Fibroblast of gingiva (primary cell): Measurements from ENCODE around the gene ACTRT2.

Experiments
- DNase-seq: peaks from one replicate; pipeline ENCODE4 v3.0.0-alpha.2; 2011; ENCODE audit warnings: low read depth

Gene ACTRT2

DNA sequence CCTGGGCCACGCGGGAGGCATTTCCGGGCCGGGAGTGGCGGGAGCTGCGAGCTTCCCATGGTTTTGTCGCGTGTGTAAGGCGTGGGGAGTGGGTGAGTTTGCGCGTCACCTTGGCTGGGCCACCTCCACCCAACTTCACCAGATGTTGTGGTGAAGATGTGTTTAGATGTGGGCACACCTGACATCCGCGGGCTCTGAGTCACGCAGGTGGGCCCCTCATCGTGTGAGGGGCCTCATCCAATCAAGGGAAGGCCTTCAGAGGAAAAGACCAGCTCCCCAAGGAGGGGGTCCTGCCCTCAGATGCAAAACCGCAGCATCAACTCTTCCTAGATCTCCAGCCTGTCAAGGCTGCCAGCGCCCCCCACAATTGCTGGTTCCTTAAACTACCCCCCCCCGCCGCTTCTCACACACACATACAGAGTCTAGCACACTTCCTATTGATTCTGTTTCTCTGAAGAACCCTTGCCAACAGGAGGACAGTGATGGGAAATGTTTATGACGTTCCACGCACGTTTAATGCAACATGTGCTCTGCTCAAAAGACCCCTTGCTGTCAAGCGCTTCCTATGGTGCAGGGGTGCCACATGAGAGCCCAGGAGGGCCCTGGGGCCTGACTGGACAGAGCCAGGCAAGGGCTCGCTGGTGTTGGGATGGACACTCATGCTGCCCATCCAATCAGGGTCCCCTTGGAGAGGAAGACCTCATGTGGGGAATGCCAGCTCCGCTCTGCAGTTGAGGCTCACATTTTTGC is 11.9 kb downstream of the ACTRT2 start:
- no peak for DNase-seq

DNA sequence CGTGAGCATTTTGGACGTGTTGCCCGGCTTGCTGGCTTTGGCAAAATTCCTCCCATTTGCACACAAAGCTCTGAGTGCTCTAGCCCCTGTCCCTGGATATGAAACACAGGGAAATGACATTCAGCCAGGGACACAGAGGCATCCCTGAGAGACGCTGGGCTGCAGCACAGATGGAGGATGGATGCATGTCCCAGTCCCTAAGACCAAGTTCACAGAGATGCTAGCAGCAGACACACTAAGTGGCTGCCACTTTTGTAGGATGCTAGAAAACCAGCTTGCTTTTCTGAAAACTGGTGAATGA is 12.5 kb downstream of the ACTRT2 start:
- DNase-seq: no peak

DNA sequence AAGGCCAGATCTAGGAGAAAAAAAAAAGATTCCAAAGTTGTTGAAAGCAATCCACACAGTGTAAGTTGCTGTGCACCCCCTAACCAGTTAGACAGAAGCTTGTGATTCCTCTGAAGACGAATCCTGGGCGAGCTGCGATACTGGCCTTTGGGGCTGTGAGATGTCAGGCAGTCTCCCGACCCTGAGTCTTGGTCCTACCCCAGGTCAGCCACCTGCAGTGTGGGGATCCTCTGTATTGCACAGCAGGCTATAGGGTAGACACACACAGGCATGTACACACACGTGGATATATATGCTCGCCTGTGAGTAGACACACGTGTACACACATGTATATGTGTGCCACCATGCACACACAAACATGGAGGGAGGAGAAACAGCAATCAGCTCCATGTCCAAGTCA is 12.9 kb downstream of the ACTRT2 start:
- no peak for DNase-seq

DNA sequence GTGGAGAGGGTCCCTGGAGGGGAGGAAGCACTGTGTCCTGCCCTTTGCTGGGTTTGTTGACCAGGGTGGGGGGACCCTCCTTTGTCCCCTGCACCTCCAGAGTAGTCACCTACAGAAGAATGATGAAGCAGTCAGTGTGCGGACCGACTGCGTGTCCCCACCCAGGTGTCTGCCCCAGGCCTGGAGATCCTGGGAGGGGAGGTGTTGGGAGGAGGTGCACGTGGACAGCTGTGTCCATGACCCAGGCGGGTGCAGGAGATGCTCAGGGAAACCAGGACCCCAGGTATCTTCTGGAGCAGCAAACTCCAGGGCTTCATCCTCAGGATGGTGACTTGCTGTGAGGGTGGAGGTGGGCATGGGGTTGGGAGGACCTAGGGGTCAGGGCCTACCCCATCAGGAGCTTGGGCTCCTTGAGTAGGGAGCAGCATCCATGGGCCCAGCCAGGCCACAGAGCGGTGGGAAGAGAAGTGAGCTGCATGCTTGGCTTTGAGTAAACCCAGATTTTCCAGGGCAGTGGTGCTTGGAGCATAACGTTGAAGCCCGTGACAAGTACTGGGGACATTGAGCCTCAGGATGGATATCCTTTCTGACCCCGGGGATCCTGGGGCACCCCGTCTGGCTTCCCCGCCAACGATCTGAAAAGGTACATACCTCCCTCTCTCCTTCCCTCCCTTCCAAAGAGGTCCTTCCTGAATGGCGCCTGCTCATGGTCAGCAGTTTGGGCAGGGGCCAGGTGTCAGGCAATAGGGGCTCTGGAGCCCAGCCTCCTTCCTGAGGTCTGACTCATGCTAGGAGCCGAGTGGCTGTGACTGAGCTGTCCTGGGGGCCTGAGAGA is 13.7 kb downstream of the ACTRT2 start:
- DNase-seq: no peak

DNA sequence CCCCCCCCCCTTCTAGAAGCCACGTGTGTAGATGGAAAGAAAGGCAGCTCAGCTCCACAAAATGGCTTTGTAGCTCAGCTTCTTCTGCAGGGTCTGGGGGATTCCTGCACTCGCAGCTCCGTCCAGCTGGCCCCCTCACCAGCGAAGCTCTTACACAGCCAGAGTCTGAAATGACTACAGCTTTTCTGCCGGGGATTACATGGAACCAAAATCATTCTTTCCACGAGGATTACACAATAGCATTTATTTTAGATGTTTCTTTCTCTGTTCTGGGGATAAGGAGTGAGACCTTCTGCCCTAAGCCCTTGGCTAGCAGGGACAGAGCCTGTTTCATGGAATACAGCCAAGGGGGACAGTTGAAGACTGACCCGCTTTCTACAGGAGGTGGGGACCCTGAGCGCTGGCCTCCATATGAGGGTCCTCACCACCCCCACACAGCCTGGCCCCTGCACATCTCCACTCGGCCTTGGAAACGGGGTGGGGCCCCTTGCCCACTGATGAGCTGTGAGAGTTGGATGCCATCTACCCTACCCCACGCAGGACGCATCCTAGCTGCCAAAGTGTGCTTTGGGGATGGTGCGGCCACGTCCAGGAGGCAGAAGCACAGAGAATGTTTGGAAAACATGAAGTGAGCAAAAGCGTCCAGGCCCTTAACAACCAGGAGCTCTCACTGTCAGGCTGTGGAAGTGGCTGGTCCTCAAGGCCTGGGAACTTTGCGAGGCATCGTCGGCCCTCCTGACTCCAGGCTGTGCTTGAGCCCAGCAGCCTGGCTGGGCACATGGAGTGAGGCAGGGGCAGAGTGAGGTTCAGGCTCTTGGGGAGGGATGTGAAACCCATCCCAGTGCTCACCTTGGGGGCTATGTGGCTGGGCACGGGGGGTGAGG is 14.5 kb downstream of the ACTRT2 start:
- no peak for DNase-seq

DNA sequence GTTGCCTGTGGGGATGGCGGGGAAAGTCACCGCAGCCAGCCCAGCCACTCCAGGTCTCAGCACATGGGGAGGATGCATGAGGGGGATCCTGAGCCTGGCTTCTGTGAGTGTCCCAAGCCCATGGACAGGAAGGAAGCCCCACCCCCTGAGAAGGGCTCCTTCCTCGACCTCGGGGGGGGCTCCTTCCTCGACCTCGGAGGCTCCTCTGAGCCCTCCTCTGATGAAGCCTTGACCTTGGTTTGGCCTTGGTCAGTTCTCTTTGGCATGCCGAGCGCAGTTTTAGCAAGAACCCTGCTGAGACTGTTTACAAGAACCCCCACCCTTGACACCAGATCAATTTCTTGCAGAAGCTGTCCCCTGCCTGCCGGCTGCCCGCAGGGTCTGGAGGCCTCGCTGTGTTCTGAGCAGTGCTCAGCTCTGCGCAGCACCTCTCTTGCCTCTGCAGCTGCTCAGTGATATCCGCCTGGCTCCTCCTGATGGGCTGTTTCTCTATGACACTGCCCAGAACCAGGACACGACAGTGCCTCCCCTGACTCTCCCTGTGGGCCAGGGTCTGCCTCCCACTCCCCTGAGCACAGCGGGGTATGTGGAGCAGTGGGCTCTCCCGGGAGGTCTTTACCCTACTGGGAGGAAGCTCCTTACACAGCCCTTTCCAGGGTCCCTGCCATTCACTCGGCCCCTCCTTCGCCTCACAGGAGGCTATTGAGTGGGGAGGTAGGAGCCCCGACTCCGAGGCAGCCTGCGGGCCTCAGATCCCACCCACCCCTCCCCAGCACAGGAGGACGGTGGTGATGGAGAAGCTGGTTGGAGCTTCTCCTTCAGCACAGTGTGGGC is 15.4 kb downstream of the ACTRT2 start:
- DNase-seq: no peak

DNA sequence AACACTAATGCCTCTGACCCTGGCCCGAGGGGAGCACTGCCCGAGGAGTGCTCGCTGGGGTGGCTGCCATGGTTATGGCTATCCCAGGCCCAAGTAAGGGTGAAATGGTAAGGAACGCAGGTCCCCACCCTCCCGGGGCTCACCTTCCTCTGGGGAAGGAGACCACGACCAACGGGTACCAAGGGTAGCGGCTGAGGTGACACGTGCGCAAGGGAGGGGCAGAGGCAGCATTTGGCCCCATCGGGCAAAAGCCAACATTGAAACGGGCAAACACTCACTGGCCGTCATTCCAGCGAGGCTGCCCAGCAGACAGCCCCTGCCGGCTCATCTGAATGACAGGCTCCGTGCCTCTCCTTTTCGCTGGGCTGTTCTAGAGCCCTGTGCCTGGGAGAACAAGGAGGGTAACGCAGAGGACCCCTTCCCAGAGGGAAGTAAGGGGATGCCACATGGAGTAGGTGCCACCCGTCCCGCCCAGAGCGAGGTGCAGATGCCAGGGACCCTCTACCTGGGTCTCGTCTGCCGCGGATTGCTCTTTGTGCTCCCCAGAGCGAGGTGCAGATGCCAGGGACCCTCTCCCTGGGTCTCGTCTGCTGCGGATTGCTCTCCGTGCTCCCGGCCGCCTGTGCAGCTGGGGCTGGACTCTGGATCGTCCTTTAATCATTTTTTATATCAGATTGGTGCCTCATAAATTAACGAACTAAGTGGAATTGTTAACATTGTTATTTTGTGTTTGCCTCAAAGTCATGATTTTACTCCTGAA is 16.2 kb downstream of the ACTRT2 start:
- DNase-seq: no peak

DNA sequence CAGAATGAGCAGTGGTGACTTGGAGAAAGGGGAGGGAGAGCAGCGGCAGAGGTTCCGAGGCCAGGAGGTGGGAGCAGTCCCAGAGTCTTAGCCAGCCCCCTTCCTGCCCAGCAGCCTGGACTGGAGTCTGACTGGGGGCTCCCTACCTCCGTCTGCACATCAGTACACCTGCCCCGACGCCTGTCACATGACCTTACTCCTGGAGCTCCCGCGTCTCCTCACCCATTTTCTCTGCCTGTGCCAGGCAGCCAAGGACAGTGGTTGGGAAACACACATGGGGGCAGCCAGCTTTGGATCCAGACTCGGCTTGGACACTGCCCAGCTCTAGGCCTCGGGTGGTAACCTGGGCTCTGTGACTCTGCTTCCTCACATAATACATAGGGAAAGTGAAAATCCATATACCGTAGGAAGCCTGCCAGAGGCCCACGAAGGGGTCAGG is 16.9 kb downstream of the ACTRT2 start:
- no peak for DNase-seq

DNA sequence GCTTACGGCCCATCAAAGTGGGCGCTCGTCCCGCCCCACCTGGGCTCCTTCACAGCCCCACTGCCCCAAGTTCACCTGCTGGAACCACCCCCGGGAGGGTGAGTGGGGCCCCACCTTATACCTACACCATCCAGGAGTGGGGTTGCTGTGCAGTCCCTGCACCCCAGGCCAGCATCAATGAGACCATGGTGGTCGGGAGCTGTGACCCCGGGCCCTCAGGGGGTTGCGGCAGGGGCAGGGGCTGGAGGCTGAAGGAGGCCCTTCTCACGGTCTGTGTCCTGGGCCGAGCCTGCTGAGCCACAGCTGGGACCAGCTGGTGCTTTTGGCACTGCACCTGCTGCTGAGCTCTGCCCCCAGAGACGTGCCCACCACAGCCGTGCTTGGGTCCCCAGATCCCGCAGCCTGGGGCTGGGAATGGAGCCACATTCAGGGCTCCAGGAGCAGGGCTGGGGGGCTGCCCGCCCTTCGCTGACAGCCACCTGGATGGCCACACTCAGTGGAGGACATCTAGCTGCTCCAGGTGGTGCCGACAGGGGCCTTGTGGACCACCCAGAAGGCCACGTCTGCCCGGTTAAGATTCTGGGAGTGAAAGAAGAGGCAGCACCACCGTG is 17.4 kb downstream of the ACTRT2 start:
- no peak for DNase-seq

DNA sequence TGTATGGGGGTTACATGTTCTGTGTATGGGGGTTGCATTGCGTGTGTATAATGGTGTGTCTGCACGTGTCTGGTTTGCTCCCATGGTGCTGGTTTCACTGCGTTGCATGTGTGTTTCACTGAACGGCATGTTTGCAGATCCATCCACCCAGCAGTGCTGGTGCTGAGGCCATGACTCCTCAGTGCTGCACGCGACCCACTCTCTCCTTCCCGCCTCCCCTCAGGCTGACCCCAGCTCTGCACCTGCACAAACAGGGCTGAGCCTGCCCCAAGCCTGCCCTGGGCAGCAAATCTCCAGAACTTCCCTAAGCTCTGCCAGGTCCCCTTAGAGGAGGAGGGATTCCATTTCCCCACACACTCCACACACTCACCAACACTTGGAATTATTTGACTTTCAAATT is 18.7 kb downstream of the ACTRT2 start:
- DNase-seq: no peak

DNA sequence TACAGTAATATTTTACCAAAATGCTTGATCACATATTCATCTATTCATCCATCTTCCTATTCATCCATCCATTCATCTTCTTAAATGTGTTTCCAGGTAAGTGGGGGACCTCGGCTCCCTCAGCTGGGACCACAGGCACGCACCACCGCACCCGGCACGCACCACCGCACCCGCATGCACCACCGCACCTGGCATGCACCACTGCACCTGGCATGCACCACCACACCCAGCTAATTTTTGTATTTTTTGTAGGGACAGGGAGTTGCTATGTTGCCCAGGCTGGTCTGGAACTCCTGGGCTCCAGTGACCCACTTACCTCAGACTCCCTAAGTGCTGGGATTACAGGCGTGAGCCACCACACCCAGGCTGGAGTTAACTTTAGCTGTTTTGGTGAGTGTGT is 21.2 kb downstream of the ACTRT2 start:
- no peak for DNase-seq

DNA sequence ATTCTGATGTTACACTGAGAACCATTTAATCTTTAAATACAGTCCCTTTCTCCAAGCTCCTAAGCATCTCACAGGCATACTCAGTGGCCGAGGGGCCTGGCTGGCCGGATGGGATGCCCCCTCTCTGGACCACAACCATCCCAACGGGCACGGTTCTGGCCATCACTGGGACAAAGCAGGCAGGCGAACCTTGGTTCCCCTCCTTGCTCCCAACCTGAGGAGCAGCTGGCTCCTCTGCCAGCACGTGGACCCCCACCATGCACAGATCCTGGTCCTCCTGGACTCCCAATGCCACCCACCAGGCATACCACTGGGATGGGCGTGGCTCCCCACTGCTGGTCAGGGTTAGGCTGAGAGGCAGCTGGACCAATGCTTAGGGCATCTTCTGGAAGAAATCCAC is 27.9 kb downstream of the ACTRT2 start:
- DNase-seq: no peak

DNA sequence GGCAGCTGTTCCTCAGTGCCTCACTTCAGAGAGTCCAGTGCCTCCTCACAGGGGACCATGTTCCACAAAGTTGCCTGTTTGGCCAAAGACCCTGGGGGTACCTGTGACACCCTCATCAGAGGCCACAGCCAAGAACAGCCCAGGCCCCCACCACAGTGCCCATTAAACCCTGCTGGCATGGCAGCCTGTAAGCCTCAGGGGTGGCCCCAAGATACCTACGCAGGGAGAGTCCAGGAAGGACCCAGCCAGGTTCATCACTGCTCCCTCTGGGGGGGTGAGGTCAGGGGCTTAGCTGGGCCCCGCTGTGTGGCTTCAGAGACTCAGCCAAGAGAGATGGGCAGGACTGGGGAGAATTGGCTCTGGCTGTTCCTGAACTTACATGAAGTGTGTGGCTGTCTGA is 28.6 kb downstream of the ACTRT2 start:
- DNase-seq: no peak

DNA sequence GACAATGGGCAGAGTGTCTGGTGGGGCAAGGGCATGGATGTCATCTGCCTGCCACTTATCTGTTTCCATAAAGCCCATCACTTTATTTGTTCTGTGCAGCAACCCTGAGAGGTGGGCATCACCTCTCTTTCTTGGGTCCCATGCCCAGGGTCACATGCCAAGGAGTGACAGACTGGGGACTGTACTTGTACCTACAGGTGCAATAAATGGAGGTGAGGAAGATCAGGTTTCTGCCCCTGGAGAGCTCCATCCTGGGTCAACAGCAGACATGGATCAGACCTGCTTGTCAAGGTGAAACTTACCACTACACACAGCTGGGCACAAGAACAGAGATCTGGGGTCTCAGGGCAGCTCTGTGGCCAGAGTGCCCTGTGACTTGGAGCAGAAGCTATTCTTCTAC is 29.3 kb downstream of the ACTRT2 start:
- no peak for DNase-seq

DNA sequence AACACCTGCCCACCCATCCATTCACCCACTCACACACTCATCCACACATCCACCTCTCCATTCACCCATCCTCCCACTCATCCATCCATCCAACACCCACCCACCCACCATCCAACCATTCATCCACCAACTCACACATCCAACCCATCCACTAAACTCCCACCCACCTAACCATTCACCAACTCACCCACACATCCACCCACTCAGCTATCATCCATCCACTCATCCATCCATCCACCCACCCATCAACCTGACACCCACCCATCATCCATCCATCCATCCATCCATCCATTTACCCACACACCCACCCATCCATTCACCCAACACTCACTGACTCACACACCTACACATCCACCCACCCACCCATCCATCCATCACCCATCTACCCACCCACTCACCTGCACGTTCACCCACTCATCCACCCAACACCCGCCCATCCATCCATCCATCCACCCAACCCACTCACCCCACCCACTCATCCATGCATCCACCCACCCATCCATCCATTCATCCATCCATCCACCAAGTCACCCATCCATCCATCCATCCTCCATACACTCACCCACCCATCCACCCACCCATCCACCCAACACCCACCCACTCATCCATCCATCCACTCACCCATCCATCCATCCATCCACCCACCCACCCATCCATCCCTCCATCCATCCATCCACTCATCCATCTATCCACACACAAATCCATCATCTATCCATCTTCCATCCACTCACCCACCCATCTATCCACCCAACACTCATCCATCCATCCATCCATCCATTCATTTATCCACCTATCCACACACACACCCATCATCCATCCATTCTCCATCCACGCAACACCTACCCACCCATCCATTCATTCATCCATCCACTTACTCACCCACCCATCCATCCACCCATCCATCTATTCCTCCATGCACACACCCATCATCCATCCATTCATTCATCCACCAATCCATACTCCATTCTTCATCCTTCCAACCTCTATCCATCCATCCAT is 30.3 kb downstream of the ACTRT2 start:
- DNase-seq: no peak

DNA sequence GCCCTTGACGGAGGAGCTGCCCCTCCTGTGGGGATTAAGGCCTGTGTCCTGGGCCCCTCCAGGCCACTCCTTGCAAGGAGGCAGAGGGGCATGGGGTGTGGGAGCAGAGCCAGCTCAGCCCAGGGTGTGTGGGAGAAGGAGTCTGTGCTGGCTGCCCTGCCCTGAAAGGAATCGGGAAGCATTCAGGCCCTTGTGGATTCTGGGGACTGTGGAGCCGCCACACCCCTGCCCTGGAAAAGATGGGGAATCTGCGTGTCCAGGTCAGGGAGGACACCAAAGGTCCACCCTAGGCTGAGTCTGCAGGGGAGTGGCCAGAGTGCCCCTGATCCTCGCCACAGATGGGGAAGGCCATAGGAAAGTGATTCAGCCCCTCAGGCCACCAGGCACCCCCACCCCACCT is 31.2 kb downstream of the ACTRT2 start:
- no peak for DNase-seq

DNA sequence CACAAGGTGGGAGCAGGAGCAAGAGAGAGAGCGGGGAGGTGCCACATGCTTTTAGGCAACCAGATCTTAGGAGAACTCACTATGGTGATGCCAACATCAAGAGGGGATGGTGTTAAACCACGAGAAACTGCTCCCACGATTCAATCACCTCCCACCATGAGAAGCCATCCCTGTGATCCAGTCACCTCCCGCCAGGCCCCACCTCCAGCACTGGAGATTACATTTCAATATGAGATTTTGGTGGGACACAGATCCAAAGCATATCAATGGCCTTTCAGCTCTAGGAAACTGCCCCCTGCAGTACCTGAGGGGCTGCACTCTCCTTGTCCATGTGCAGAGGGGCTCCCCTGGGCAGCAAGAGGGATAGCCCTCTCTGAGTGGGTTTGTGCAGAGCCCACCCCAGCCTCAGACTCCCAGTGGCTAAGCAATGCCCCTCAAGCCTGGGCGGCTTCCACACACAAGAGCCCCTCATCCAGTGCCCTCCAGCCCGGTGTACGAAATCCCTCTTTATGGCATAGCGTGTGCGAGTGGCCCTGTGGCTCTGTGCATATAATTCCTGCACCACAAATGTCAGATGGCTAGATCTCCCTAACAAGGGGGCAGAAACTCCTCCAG is 32.2 kb downstream of the ACTRT2 start:
- no peak for DNase-seq

DNA sequence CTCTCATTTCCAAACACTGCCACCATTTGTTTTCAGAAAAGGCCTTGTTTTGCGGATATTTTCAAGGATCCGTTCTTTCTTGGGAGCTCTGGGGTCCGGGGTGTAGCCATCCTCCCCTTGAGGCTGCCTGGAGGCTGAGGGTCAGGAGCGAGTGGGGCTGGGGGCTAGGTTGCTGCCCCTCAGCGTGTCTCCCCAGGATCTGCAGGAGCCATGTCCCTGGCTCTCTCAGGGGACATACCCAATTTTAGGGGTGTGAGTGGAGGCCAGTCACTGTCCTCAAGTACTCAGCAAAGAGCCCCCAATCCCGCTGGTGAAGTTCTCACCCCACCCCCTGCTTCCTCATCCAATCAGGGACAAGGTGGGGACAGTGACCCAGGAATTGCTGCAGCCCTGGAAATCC is 32.7 kb downstream of the ACTRT2 start:
- DNase-seq: no peak

DNA sequence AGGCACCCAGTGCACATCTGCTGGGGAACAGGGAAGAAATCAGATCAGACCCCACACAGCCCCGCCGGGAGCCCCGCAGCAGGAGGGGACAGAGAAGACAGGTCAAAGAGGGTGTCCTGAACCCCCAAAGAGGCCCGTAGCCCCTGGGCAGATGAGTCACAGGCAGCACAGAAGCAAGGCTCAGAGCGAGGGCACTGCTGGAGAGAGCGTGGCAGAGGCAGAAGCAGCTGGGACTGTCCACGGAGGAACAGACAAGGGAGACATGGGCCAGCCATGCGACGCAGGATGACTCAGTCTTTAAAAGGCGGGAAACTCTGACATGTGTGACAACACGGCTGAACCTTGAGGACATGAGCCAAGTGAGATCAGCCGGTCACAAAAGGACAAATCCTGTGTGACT is 33.2 kb downstream of the ACTRT2 start:
- DNase-seq: no peak
